Esophagus muscularis mucosa (tissue), 4 donors: ENCODE results near the gene NWD2. TPM values are rescaled to one million over a fixed set of nuclear protein-coding genes. Genes with fewer than 3 reads are reported as not detected.

Source experiments
- DNase-seq: peaks from one replicate; pipeline ENCODE4 v3.0.0-alpha.2; 2017; ENCODE audit errors: extremely low spot score
- H3K27ac ChIP-seq, 4 donors: fragments of 200-600 bp; sonication (generic); replicated peaks in 1 of 4; 1 replicate in 3 of 4; 2 replicates in 1 of 4; pipeline ENCODE4 v1.5.1; 2016 to 2019; ENCODE audit warnings: mild to moderate bottlenecking in 1 of 4
- H3K27me3 ChIP-seq, 4 donors: fragments of 200-600 bp; sonication (generic); one replicate each; pipeline versions ENCODE4 v1.5.1 to v1.6.0; 2016 to 2019
- H3K36me3 ChIP-seq, 4 donors: fragments of 200-600 bp; sonication (generic); one replicate each; pipeline ENCODE4 v1.5.1; 2016 to 2019
- H3K4me1 ChIP-seq, 4 donors: fragments of 200-600 bp; sonication (generic); one replicate each; pipeline ENCODE4 v1.5.1; 2016 to 2019
- H3K4me3 ChIP-seq, 4 donors: fragments of 200-600 bp; sonication (generic); 1 replicate in 2 of 4; 2 replicates in 2 of 4; pipeline ENCODE4 v1.5.1; 2016 to 2019; ENCODE audit warnings: mild to moderate bottlenecking in 4 of 4, moderate library complexity in 1 of 4
- H3K9me3 ChIP-seq, 4 donors: fragments of 200-600 bp; sonication (generic); 1 replicate in 3 of 4; 2 replicates in 1 of 4; pipeline ENCODE4 v1.5.1; 2016 to 2019
- CTCF ChIP-seq, 3 experiments: fragments of 200-600 bp in 2 of 3; fragments of 450-650 bp in 1 of 3; sonication (generic) in 2 of 3; IDR thresholded peaks; one replicate each; pipeline ENCODE4 v1.5.1; 2017 to 2019; ENCODE audit warnings: antibody characterized with exemption in 3 of 3, mild to moderate bottlenecking in 2 of 3, moderate library complexity in 1 of 3
- EP300 ChIP-seq: sonication (generic); formaldehyde crosslinking; IDR thresholded peaks from one replicate; pipeline ENCODE4 v1.6.1; 2017; ENCODE audit warnings: antibody characterized with exemption
- POLR2A ChIP-seq: fragments of 450-650 bp; IDR thresholded peaks from one replicate; pipeline ENCODE4 v1.6.1; 2017; ENCODE audit warnings: antibody characterized with exemption, moderate library complexity, mild to moderate bottlenecking, low read depth
- POLR2AphosphoS5 ChIP-seq, 2 donors: sonication (generic); formaldehyde crosslinking; IDR thresholded peaks; one replicate each; pipeline ENCODE4 v1.6.1; 2017; ENCODE audit warnings: antibody characterized with exemption in 2 of 2
- WGBS: methylation state at CpG from one replicate; pipeline ENCODE4 v1.1.5; 2018; 5-methylcytosine and 5-hydroxymethylcytosine counted together
- intact Hi-C: fragments of 100-400 bp; cut with DNase I; formaldehyde crosslinking; loops from one replicate; pipeline ENCODE4 v1.15.1; 2023
- total RNA-seq, 4 donors: library from RNA; depleted of rRNA; stranded (reverse); fragments of >200 nt; gene quantifications; one replicate each; pipeline versions ENCODE4 v1.1.0 to v1.2.1, GENCODE V29; 2016

Gene NWD2
- total RNA-seq, 4 donors from 2014 or later, result 0.11 to 0.50 (median 0.30) TPM

GRCh38 chr4:37427193-37427592 is 182.7 kb downstream of the NWD2 start:
- no peaks in the 10 kb centered on the region for H3K9me3 ChIP-seq
- 96% methylated on average over 2 of the region's 2 CpGs for WGBS
- TF ChIP-seq POLR2A (no peak), POLR2AphosphoS5 (IDR thresholded peaks at IDR 0.05) (no peak), CTCF (IDR thresholded peaks at IDR 0.05) (no peak), EP300 (no peak)
- H3K4me3 ChIP-seq, result no peak overlapping the region
- intact Hi-C loops, result no loop called here
- H3K4me1 ChIP-seq, result no peaks in the 10 kb centered on the region
- no peak for DNase-seq
- H3K36me3 ChIP-seq, result no peaks in the 10 kb centered on the region
- H3K27ac ChIP-seq, result no peak overlapping the region
- H3K27me3 ChIP-seq, result peaks cover 0 to 15% (median 0%) of the 10 kb centered on the region in 4 donors

DNA sequence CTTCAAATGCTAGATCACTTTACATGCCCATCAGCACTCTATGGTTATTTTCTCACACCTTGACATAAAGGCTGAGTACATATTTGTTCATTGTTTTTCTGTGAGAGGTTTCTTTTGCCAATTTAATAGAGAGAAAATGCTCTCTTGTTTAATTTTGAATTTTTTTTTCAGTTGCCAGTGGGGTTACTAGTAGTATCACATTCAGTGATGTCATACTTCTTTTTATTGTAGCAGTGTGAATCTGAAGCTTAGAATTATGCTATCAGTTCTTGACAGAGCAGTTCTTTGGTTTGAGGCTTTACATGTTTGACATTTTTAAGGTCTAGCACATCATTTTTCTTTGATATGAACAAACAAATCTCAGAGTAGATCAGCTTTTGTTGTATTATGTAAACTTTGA is 185.4 kb downstream of the NWD2 start:
- Histone ChIP-seq H3K4me3 (no peak overlapping the region), H3K4me1 (no peaks in the 10 kb centered on the region)

DNA sequence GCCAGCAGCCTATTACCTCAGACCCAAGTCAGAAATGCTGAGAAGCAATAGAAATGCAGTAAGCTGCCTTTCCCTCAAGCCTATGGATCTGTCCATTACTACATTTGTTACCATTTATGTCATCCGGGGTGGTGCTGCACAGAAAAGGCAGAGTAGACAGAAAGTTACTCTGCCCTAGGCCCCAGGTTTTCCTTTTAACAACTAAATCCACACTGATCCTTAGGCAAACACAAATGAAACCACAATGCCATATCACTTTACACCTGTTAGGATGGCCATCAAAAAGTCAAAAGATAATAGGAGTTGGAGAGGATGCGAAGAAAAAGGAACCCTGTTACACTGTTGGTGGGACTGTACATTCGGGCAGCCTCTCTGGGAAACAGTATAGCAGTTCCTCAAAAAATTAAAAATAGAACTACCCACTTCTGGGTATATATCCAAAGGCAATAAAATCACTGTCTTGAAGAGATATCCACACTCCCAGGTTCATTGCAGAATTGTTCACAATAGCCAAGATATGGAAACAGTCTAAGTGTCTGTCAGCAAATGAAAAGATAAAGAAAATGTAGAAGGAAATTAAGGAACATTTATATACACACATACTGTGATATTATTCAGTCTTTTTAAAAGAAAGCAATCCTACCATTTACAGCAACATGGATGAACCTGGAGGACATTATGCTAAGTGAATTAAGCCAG is 186.3 kb downstream of the NWD2 start:
- 87% methylated on average over 3 of the region's 3 CpGs for WGBS
- no peaks in the 10 kb centered on the region for H3K9me3 ChIP-seq
- H3K4me1 ChIP-seq, result no peaks in the 10 kb centered on the region
- intact Hi-C loops, result no loop called here
- H3K27me3 ChIP-seq, result peaks cover 0 to 9% (median 0%) of the 10 kb centered on the region in 4 donors
- H3K27ac ChIP-seq, result no peak overlapping the region
- TF ChIP-seq CTCF (IDR thresholded peaks at IDR 0.05) (no peak), EP300 (no peak), POLR2A (no peak), POLR2AphosphoS5 (IDR thresholded peaks at IDR 0.05) (no peak)
- no peak for DNase-seq
- H3K36me3 ChIP-seq, result no peaks in the 10 kb centered on the region
- no peak overlapping the region for H3K4me3 ChIP-seq

More for the DNA sequence above, 185.4 kb downstream of the NWD2 start:
- Histone ChIP-seq H3K27me3 (peaks cover 0 to 9% (median 0%) of the 10 kb centered on the region in 4 donors), H3K9me3 (no peaks in the 10 kb centered on the region), H3K27ac (no peak overlapping the region), H3K36me3 (no peaks in the 10 kb centered on the region)
- no peak for DNase-seq
- intact Hi-C loops, result no loop called here
- TF ChIP-seq EP300, result no peak
- no peak for TF ChIP-seq POLR2A
- no peak for TF ChIP-seq CTCF (IDR thresholded peaks at IDR 0.05)
- TF ChIP-seq POLR2AphosphoS5 (IDR thresholded peaks at IDR 0.05), result no peak

- intact Hi-C loops, result no loop called here
- no peak for DNase-seq
- Histone ChIP-seq H3K4me1 (no peaks in the 10 kb centered on the region), H3K36me3 (no peaks in the 10 kb centered on the region), H3K27me3 (peaks cover 0 to 8% (median 0%) of the 10 kb centered on the region in 4 donors), H3K9me3 (no peaks in the 10 kb centered on the region), H3K27ac (no peak overlapping the region), H3K4me3 (no peak overlapping the region)
- no peak for TF ChIP-seq EP300
- no peak for TF ChIP-seq POLR2AphosphoS5 (IDR thresholded peaks at IDR 0.05)
- no peak for TF ChIP-seq POLR2A
- no peak for TF ChIP-seq CTCF (IDR thresholded peaks at IDR 0.05)
- WGBS, result 15% methylated on average over 1 of the region's 1 CpG
Observed at GRCh38 chr4:37431417-37431743, 186.8 kb downstream of the NWD2 start.

GRCh38 chr4:37434469-37434868 is 189.9 kb downstream of the NWD2 start:
- Histone ChIP-seq H3K27me3 (no peaks in the 10 kb centered on the region), H3K27ac (no peak overlapping the region), H3K4me1 (no peaks in the 10 kb centered on the region), H3K9me3 (no peaks in the 10 kb centered on the region), H3K36me3 (no peaks in the 10 kb centered on the region), H3K4me3 (no peak overlapping the region)
- WGBS, result 43% methylated on average over 3 of the region's 3 CpGs
- DNase-seq, result no peak
- TF ChIP-seq POLR2A, result no peak
- TF ChIP-seq CTCF (IDR thresholded peaks at IDR 0.05), result no peak
- no peak for TF ChIP-seq EP300
- TF ChIP-seq POLR2AphosphoS5 (IDR thresholded peaks at IDR 0.05), result no peak
- intact Hi-C loops, result no loop called here
